ENCODE results near the gene NUMBL. TPM values are rescaled to one million over a fixed set of nuclear protein-coding genes. Genes with fewer than 3 reads are reported as not detected.

The NUMBL gene
- total and polyA plus RNA-seq, 2 of the 13 experiments (the other 11 are each of a cell fraction or from before 2014, with no cell fraction given): 0.49 to 2.3 TPM

DNA sequence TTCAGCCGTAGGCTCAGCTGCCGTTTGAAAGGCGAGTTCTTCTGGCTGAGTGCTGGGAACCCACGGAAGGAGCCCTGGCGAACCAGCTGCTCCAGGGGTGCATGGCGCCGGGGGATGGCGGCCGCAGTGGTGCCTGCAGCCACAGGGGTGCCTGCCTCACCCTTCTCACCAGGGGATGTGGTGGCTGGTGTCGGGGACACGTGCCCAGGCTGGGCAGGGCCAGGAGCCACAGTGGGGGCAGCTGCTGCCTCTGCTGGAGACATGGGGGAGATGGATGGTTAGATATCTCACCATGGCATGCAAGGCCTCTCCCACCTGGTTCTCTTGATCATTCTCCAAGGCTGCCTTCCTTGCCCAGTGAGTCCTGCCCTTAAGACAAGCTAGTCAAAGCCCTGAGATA, 17.1 kb downstream of the NUMBL start (continued):
- TF ChIP-seq, protein P1, sequence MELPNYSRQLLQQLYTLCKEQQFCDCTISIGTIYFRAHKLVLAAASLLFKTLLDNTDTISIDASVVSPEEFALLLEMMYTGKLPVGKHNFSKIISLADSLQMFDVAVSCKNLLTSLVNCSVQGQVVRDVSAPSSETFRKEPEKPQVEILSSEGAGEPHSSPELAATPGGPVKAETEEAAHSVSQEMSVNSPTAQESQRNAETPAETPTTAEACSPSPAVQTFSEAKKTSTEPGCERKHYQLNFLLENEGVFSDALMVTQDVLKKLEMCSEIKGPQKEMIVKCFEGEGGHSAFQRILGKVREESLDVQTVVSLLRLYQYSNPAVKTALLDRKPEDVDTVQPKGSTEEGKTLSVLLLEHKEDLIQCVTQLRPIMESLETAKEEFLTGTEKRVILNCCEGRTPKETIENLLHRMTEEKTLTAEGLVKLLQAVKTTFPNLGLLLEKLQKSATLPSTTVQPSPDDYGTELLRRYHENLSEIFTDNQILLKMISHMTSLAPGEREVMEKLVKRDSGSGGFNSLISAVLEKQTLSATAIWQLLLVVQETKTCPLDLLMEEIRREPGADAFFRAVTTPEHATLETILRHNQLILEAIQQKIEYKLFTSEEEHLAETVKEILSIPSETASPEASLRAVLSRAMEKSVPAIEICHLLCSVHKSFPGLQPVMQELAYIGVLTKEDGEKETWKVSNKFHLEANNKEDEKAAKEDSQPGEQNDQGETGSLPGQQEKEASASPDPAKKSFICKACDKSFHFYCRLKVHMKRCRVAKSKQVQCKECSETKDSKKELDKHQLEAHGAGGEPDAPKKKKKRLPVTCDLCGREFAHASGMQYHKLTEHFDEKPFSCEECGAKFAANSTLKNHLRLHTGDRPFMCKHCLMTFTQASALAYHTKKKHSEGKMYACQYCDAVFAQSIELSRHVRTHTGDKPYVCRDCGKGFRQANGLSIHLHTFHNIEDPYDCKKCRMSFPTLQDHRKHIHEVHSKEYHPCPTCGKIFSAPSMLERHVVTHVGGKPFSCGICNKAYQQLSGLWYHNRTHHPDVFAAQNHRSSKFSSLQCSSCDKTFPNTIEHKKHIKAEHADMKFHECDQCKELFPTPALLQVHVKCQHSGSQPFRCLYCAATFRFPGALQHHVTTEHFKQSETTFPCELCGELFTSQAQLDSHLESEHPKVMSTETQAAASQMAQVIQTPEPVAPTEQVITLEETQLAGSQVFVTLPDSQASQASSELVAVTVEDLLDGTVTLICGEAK (IDR thresholded peaks at IDR 0.05): no peak
- TF ChIP-seq, protein P1 (CRISPR knock-in tag; IDR thresholded peaks at IDR 0.05): no peak
- TF ChIP-seq, protein P2, sequence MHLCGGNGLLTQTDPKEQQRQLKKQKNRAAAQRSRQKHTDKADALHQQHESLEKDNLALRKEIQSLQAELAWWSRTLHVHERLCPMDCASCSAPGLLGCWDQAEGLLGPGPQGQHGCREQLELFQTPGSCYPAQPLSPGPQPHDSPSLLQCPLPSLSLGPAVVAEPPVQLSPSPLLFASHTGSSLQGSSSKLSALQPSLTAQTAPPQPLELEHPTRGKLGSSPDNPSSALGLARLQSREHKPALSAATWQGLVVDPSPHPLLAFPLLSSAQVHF (CRISPR knock-in tag; IDR thresholded peaks at IDR 0.05): no peak
- TF ChIP-seq HOXA7 (CRISPR knock-in tag; IDR thresholded peaks at IDR 0.05) (no peak), KLF16 (CRISPR knock-in tag; IDR thresholded peaks at IDR 0.05) (no peak), TAF1 (CRISPR knock-in tag; IDR thresholded peaks at IDR 0.05) (no peak)
- TF ChIP-seq, protein P3, sequence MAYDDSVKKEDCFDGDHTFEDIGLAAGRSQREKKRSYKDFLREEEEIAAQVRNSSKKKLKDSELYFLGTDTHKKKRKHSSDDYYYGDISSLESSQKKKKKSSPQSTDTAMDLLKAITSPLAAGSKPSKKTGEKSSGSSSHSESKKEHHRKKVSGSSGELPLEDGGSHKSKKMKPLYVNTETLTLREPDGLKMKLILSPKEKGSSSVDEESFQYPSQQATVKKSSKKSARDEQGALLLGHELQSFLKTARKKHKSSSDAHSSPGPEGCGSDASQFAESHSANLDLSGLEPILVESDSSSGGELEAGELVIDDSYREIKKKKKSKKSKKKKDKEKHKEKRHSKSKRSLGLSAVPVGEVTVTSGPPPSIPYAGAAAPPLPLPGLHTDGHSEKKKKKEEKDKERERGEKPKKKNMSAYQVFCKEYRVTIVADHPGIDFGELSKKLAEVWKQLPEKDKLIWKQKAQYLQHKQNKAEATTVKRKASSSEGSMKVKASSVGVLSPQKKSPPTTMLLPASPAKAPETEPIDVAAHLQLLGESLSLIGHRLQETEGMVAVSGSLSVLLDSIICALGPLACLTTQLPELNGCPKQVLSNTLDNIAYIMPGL (CRISPR knock-in tag; IDR thresholded peaks at IDR 0.05; ENCODE audit: borderline replicate concordance in 1 of 2, low read depth in 1 of 2): no peak

Measured in HepG2 (cell line).